SH-SY5Y (cell line): ENCODE results near the gene RAP1GAP.

Experiments used
- GATA2 ChIP-seq: IDR thresholded peaks from 2 replicates; pipeline ENCODE4 v1.6.1; 2011; ENCODE audit warnings: mild to moderate bottlenecking, low read depth, low read length
- GATA3 ChIP-seq: IDR thresholded peaks from 2 replicates; pipeline ENCODE4 v1.6.1; 2011; ENCODE audit warnings: low read depth, mild to moderate bottlenecking, low read length, moderate library complexity

GRCh38 chr1:21652937-21653743 lies 16.0 kb downstream of the RAP1GAP start:
- TF ChIP-seq GATA2 (no peak), GATA3 (no peak)
